ENCODE results near the gene SIVA1.

DNA sequence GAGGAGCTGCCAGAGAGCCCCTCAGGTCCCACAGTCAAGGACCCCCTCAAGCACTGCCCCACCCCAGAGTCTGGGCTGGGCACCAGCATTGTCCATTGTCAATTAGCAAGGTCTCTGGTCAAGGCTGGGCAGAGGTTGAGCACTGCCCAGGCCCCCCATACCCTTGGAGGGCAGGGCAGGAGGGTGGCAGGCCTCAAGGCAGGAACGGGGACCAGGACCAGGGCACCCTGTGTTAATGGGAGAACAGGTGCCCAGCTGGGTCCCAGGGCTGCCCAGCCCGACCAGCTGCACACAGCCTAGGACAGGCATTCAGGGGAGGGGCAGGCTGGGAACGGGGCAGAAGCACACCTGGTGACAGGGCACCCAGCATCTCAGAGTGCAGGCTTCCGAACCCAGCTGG lies 18.4 kb downstream of the SIVA1 start:
- TF ChIP-seq GATA2 (IDR thresholded peaks at IDR 0.05; ENCODE audit: low read depth, low read length) (no peak), GATA3 (IDR thresholded peaks at IDR 0.05; ENCODE audit: low read depth, low read length) (no peak)

Data from SH-SY5Y (cell line).